GM23338 (cell line): ENCODE data around the gene TNS4. TPM values are rescaled to one million over a fixed set of nuclear protein-coding genes. Genes with fewer than 3 reads are reported as not detected.

Experiments used
- ATAC-seq: fragments of 200-7000 bp; cut with Tn5 transposase; 3 replicates; pipeline ENCODE4 v1.9.1; 2020
- DNase-seq: peaks from one replicate; pipeline ENCODE4 v3.0.0-alpha.2; 2015; ENCODE audit warnings: low spot score
- H2AFZ ChIP-seq: fragments of 200-600 bp; sonication (generic); 2 replicates; pipeline ENCODE4 v1.8.0; 2016; ENCODE audit warnings: antibody characterized with exemption, mild to moderate bottlenecking, moderate library complexity
- H3F3A ChIP-seq: fragments of 200-600 bp; sonication (generic); replicated peaks from 2 replicates; pipeline ENCODE4 v1.8.0; 2017; ENCODE audit warnings: antibody characterized with exemption, mixed run types, low read depth
- H3K27ac ChIP-seq: fragments of 200-600 bp; sonication (generic); 2 replicates; pipeline ENCODE4 v1.6.1; 2016; ENCODE audit warnings: low read depth
- H3K27me3 ChIP-seq: fragments of 200-600 bp; sonication (generic); 2 replicates; pipeline ENCODE4 v1.8.0; 2016; ENCODE audit warnings: mild to moderate bottlenecking, mixed run types, moderate library complexity; ENCODE audit not compliant: insufficient read depth
- H3K36me3 ChIP-seq: fragments of 200-600 bp; sonication (generic); 2 replicates; pipeline ENCODE4 v1.8.0; 2016; ENCODE audit warnings: mild to moderate bottlenecking; ENCODE audit not compliant: insufficient read depth
- H3K4me1 ChIP-seq: fragments of 200-600 bp; sonication (generic); 2 replicates; pipeline ENCODE4 v1.8.0; 2016; ENCODE audit warnings: mild to moderate bottlenecking, moderate library complexity; ENCODE audit not compliant: insufficient read depth
- H3K4me2 ChIP-seq: fragments of 200-600 bp; sonication (generic); 2 replicates; pipeline ENCODE4 v1.7.1; 2017; ENCODE audit warnings: mixed run types
- H3K4me3 ChIP-seq: fragments of 200-600 bp; sonication (generic); 2 replicates; pipeline ENCODE4 v1.6.1; 2016; ENCODE audit warnings: mixed run types
- H3K79me2 ChIP-seq: fragments of 200-600 bp; sonication (generic); replicated peaks from 2 replicates; pipeline ENCODE4 v1.8.0; 2017; ENCODE audit warnings: mild to moderate bottlenecking; ENCODE audit not compliant: insufficient read depth
- H3K9me2 ChIP-seq: fragments of 200-600 bp; sonication (generic); 2 replicates; pipeline ENCODE4 v1.8.0; 2017; ENCODE audit not compliant: insufficient read depth
- H4K20me1 ChIP-seq: fragments of 200-600 bp; sonication (generic); replicated peaks from 2 replicates; pipeline ENCODE4 v1.8.0; 2017; ENCODE audit warnings: mild to moderate bottlenecking; ENCODE audit not compliant: insufficient read depth
- H3K27ac Mint-ChIP-seq: 2 replicates; pipeline ENCODE4 v1.8.0; 2020; ENCODE audit warnings: inconsistent platforms, mild to moderate bottlenecking, moderate library complexity, mixed read lengths
- H3K27me3 Mint-ChIP-seq: 3 replicates; pipeline ENCODE4 v1.8.0; 2022; ENCODE audit warnings: low read depth, mild to moderate bottlenecking, moderate library complexity, mixed read lengths, inconsistent platforms; ENCODE audit not compliant: insufficient read depth, poor library complexity
- H3K36me3 Mint-ChIP-seq: 3 replicates; pipeline ENCODE4 v1.8.0; 2021; ENCODE audit warnings: low read depth, mild to moderate bottlenecking, inconsistent platforms, moderate library complexity, mixed read lengths
- H3K4me1 Mint-ChIP-seq: 3 replicates; pipeline ENCODE4 v1.8.0; 2020; ENCODE audit warnings: mild to moderate bottlenecking, inconsistent platforms, mixed read lengths
- H3K4me3 Mint-ChIP-seq: 3 replicates; pipeline ENCODE4 v1.8.0; 2021; ENCODE audit warnings: moderate library complexity, mild to moderate bottlenecking, inconsistent platforms, mixed read lengths
- H3K9me3 Mint-ChIP-seq: 3 replicates; pipeline ENCODE4 v1.8.0; 2020; ENCODE audit warnings: moderate library complexity, mild to moderate bottlenecking, inconsistent platforms, mixed read lengths
- CTCF ChIP-seq, 2 experiments: fragments of 200-600 bp in 1 of 2; sonication (generic) in 1 of 2; conservative IDR thresholded peaks; 2 replicates each; pipeline versions ENCODE4 v1.5.1 to v1.6.1; 2016 to 2017; ENCODE audit warnings: antibody characterized with exemption in 2 of 2, low read depth in 2 of 2, mild to moderate bottlenecking in 2 of 2, moderate library complexity in 1 of 2
- NANOG ChIP-seq: IDR thresholded peaks from 2 replicates; pipeline ENCODE4 v1.6.1; 2016; ENCODE audit warnings: antibody characterized with exemption, borderline replicate concordance
- POLR2AphosphoS5 ChIP-seq: IDR thresholded peaks from 2 replicates; pipeline ENCODE4 v1.6.1; 2016; ENCODE audit warnings: antibody characterized with exemption, low read depth
- REST ChIP-seq: IDR thresholded peaks from one replicate; pipeline ENCODE4 v1.6.1; 2018; ENCODE audit warnings: antibody characterized with exemption; ENCODE audit not compliant: unreplicated experiment
- ZNF462 ChIP-seq: fragments of 250-450 bp; sonication (Bioruptor Pico); IDR thresholded peaks from 2 replicates; pipeline ENCODE4 v1.5.0; 2020; ENCODE audit warnings: mild to moderate bottlenecking, moderate library complexity
- polyA plus RNA-seq: library from polyadenylated mRNA; unstranded; fragments of >200 nt; fragmentation: Nextera tagmentation; extraction: Ambion mirVana; gene quantifications from 2 replicates; pipeline ENCODE4 v1.2.1, GENCODE V29; 2016
- total RNA-seq: library from RNA; depleted of rRNA; stranded (reverse); fragments of >200 nt; shearing (Covaris generic); gene quantifications from 2 replicates; pipeline ENCODE4 v1.2.3, GENCODE V29; 2014

TNS4 gene
- total and polyA plus RNA-seq, 2 experiments from 2014 or later: 0.31 to 4.9 TPM

GRCh38 chr17:40458851-40459482 is 42.5 kb downstream of the TNS4 start:
- Histone ChIP-seq H4K20me1 (no peaks in the 10 kb centered on the region), H3K79me2 (no peaks in the 10 kb centered on the region), H2AFZ (no peak overlapping the region), H3K4me2 (no peak overlapping the region), H3K36me3 (no peaks in the 10 kb centered on the region), H3F3A (no peaks in the 10 kb centered on the region), H3K27ac (peak overlapping the region; percentile 26; the same call in 1 of the 2 replicates), H3K9me2 (no peaks in the 10 kb centered on the region), H3K4me1 (peaks cover 33% of the 10 kb centered on the region), H3K4me3 (no peak overlapping the region), H3K27me3 (no peaks in the 10 kb centered on the region)
- no peak for ATAC-seq
- no peak for DNase-seq
- Mint-ChIP-seq H3K4me1 (peaks cover 48% of the 10 kb centered on the region), H3K36me3 (peaks cover 33% of the 10 kb centered on the region), H3K27ac (no peak overlapping the region; the same call in 1 of the 2 replicates), H3K4me3 (no peak overlapping the region), H3K27me3 (peaks cover 25% of the 10 kb centered on the region), H3K9me3 (no peaks in the 10 kb centered on the region)
- TF ChIP-seq REST (no peak), NANOG (no peak), POLR2AphosphoS5 (no peak), ZNF462 (CRISPR knock-in tag) (no peak), CTCF (conservative IDR thresholded peaks at IDR 0.05; ENCODE audit: low read depth in 2 of 2) (no peak)
